Omental fat pad (tissue), 4 donors: ENCODE results near the gene ZNF275. TPM values are rescaled to one million over a fixed set of nuclear protein-coding genes. Genes with fewer than 3 reads are reported as not detected.

ENCODE experiments used
- ATAC-seq: fragments of 150-250 bp; one replicate; pipeline ENCODE4 v1.9.1; 2016; ENCODE audit warnings: mild to moderate bottlenecking, moderate library complexity; ENCODE audit not compliant: low FRiP score
- DNase-seq: peaks from one replicate; pipeline ENCODE4 v3.0.0-alpha.2; 2019; ENCODE audit warnings: low spot score
- total RNA-seq, 4 donors: library from RNA; depleted of rRNA; stranded (reverse); fragments of >200 nt; gene quantifications; one replicate each; pipeline ENCODE4 v1.1.0, GENCODE V29; 2016
- TF ChIP-seq, protein P1 (sequence below), 3 donors: fragments of 450-650 bp; IDR thresholded peaks; one replicate each; pipeline ENCODE4 v1.5.1; 2016 to 2017; ENCODE audit warnings: antibody characterized with exemption in 3 of 3, mild to moderate bottlenecking in 3 of 3, moderate library complexity in 2 of 3

Gene ZNF275
- total RNA-seq, 4 donors from 2014 or later: 14.6 to 45.4 (median 19.5) TPM

GRCh38 chrX:153365670-153366069, 31.7 kb downstream of the ZNF275 start:
- no peak for ATAC-seq
- TF ChIP-seq, protein P1, sequence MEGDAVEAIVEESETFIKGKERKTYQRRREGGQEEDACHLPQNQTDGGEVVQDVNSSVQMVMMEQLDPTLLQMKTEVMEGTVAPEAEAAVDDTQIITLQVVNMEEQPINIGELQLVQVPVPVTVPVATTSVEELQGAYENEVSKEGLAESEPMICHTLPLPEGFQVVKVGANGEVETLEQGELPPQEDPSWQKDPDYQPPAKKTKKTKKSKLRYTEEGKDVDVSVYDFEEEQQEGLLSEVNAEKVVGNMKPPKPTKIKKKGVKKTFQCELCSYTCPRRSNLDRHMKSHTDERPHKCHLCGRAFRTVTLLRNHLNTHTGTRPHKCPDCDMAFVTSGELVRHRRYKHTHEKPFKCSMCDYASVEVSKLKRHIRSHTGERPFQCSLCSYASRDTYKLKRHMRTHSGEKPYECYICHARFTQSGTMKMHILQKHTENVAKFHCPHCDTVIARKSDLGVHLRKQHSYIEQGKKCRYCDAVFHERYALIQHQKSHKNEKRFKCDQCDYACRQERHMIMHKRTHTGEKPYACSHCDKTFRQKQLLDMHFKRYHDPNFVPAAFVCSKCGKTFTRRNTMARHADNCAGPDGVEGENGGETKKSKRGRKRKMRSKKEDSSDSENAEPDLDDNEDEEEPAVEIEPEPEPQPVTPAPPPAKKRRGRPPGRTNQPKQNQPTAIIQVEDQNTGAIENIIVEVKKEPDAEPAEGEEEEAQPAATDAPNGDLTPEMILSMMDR (IDR thresholded peaks at IDR 0.05): no peak
- DNase-seq: no peak

DNA sequence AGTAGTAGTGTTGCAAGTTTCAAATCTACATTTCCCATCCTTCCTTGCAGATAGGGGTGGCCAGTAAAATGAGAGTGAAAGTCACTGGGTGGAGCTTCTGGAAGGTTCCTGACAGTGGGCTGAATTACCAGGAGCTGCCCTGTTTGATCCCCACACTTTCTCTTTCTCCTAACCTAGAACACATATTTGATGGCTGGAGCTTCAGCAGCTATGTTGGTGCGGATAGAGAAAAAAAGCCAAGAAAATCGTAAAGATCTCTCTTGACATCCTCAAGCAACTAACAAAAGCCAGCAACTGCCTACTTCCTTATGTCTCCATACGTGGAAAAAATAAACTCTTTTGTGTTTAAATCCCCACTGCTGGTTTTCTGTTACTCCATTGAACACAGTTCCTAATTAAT, 32.2 kb downstream of the ZNF275 start:
- DNase-seq: no peak
- TF ChIP-seq, protein P1 (IDR thresholded peaks at IDR 0.05): no peak
- no peak for ATAC-seq

- DNase-seq: no peak
- no peak for ATAC-seq
- TF ChIP-seq, protein P1 (IDR thresholded peaks at IDR 0.05): no peak
Observed at GRCh38 chrX:153366878-153367538, 33.1 kb downstream of the ZNF275 start.

DNA sequence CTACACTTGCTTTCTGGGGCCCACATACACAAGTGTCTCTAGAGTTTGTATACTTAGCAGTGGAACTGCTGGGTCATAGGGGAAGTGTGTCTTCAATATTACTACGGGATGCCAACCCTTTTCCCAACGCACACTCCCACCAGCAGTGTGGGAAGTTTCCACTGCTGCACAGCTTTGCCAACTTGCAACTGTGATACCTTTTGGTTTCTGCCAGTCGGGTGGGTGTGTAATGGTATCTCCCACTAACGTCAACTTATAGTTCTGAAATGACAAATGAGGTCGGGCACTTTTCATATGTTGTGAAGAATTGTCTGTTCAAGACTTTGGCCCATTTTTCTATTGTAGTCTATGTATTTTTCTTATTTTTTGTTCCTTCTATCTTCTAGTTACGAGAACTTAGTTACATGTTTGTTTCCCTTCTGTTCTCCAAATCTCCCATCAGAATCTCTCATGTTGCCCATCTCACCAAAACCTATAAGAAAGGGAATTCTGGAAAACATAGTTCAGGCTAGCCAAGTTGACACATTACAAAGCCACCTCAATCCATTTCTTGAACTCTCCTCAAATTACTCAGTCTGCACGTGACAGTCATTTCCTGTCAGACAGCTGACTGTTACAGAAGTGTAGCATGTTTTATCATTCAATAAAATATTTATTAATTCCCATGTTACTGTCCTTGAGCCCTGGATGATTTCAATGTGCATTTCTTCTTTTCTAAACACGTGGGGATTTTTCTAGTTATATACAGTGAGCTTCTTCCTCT, 36.5 kb downstream of the ZNF275 start:
- TF ChIP-seq, protein P1 (IDR thresholded peaks at IDR 0.05): no peak
- ATAC-seq: no peak

GRCh38 chrX:153371256-153371655, 37.3 kb downstream of the ZNF275 start:
- no peak for DNase-seq
- TF ChIP-seq, protein P1 (IDR thresholded peaks at IDR 0.05): no peak

More for the DNA sequence above, 36.5 kb downstream of the ZNF275 start:
- DNase-seq: no peak

DNA sequence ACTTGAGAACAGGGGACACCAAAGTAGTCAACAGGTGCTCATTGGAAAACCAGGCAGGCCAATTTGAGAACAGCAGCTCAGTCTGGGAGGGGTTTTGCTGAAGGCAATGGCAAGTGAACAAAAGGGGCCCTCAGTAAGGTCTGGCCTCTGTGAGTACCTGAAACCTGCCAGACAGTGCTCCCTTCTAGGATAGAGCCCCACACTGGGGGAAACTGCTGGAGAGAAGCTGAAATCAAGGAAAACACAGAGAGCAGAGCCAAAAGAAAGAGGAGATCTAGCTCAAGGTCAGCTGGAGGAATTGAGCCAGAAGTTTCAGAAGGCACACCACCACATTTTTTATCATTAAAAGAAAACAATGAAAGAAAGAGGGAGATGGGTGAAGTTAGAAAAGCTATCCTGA, 39.0 kb downstream of the ZNF275 start:
- ATAC-seq (no peak), DNase-seq (no peak)
- TF ChIP-seq, protein P1 (IDR thresholded peaks at IDR 0.05): no peak

More at GRCh38 chrX:153371256-153371655, 37.3 kb downstream of the ZNF275 start:
- ATAC-seq: no peak
